ENCODE results near the gene ZNF836. TPM values are rescaled to one million over a fixed set of nuclear protein-coding genes. Genes with fewer than 3 reads are reported as not detected.

Gene ZNF836
- total and polyA plus RNA-seq, 2 of the 13 experiments (the other 11 are each of a cell fraction or from before 2014, with no cell fraction given), result 1.6 to 5.3 TPM

- in situ Hi-C loops (cut with HindIII; ENCODE audit: extremely low pct_ligation_motif_present, low pct_unique_long_range_greater_than_20kb) (no loop called here), intact Hi-C loops (cut with micrococcal nuclease; ENCODE audit: unreplicated experiment) (no loop called here)
- BruUV-seq (replicated peaks), result TSS peak; percentile 91
- FAIRE-seq, result peak; percentile 46
- Histone ChIP-seq H3K79me2 (ENCODE audit: insufficient read depth, low read length) (peaks cover 20% of the 10 kb centered on the region), H3K4me3 (replicated peaks in 1 of 3; ENCODE audit: insufficient read depth in 1 of 3, low read depth in 2 of 3, low read length in 3 of 3) (peak overlapping the region; percentile 45 to 96 (median 93)), H3K27ac (ENCODE audit: extremely low read length, insufficient read depth, low read length) (peak overlapping the region; percentile 71), H4K20me1 (ENCODE audit: insufficient read depth, low read length) (no peaks in the 10 kb centered on the region), H2AFZ (ENCODE audit: low read length) (peak overlapping the region; percentile 95), H3K9ac (ENCODE audit: insufficient read depth, low read depth, low read length) (peak overlapping the region; percentile 60), H3K4me1 (ENCODE audit: insufficient read depth, low read length) (peaks cover 25% of the 10 kb centered on the region), H3K27me3 (ENCODE audit: control insufficient read depth in 1 of 2, insufficient read depth in 2 of 2, low read length in 2 of 2) (no peaks in the 10 kb centered on the region; a peak in 2 of 5 replicates), H3K4me2 (ENCODE audit: low read depth, low read length) (peak overlapping the region; percentile 97), H3K9me3 (ENCODE audit: low read length) (peaks cover 47% of the 10 kb centered on the region), H3K36me3 (replicated peaks in 1 of 2; ENCODE audit: control insufficient read depth in 1 of 2, insufficient read depth in 2 of 2, low read length in 2 of 2) (peaks cover 0 to 1% of the 10 kb centered on the region in 2 experiments; a peak in 2 of 5 replicates)
- CTCF ChIA-PET (ENCODE audit: low intra/inter-chr PET ratio, low total read pairs), result interaction anchor here (1.8 kb wide), 1 partner anchor 97 kb away, joined by 17 read pairs; no protein-coding TSS in a partner anchor
- ATAC-seq, result peak; percentile 93
- DNase-seq (ENCODE audit: low spot score), result peak; percentile 54
- under 1% methylated on average over 17 of the region's 22 CpGs for WGBS (ENCODE audit: low lambda C conversion rate)
- POLR2A ChIA-PET, result interaction anchor here (1.5 to 3.9 kb wide), 2 partner anchors 32 to 49 kb away, joined by 8 to 23 read pairs; partner anchors contain the start of genes PPP2R1A and ZNF836
- TF ChIP-seq ZNF564 (CRISPR knock-in tag; IDR thresholded peaks at IDR 0.05) (0 out of 2 replicates have a peak, but pooled peaks have one; percentile 4), POGZ (CRISPR knock-in tag; IDR thresholded peaks at IDR 0.05) (0 out of 2 replicates have a peak, but pooled peaks have one; percentile 5), ELF1 (CRISPR knock-in tag; IDR thresholded peaks at IDR 0.05) (peak; percentile 61), MXI1 (IDR thresholded peaks at IDR 0.05; ENCODE audit: borderline replicate concordance, low read depth, low read length) (peak; percentile 35; the same call in 1 of the 3 replicates), ZGPAT (CRISPR knock-in tag; IDR thresholded peaks at IDR 0.05) (0 out of 2 replicates have a peak, but pooled peaks have one; percentile 1), ZNF234 (CRISPR knock-in tag; conservative IDR thresholded peaks at IDR 0.05) (no peak), TSC22D2 (CRISPR knock-in tag; IDR thresholded peaks at IDR 0.05; ENCODE audit: borderline replicate concordance) (no peak), IRX3 (CRISPR knock-in tag; IDR thresholded peaks at IDR 0.05; ENCODE audit: borderline replicate concordance, low read depth) (no peak), MXD4 (CRISPR knock-in tag; IDR thresholded peaks at IDR 0.05) (peak; percentile 49; the same call in 1 of the 2 replicates), RNF219 (CRISPR knock-in tag; IDR thresholded peaks at IDR 0.05) (no peak), POLR2A (IDR thresholded peaks at IDR 0.05; ENCODE audit: insufficient read depth in 1 of 2, low read depth in 2 of 2, low read length in 2 of 2) (0 out of 4 replicates have a peak, but pooled peaks of 1 of the 2 experiments have one; percentile 14), SMAD3 (CRISPR knock-in tag; IDR thresholded peaks at IDR 0.05) (peak; percentile 10; the same call in 1 of the 2 replicates), THAP9 (CRISPR knock-in tag; IDR thresholded peaks at IDR 0.05; ENCODE audit: borderline replicate concordance) (no peak), FOXA1 (IDR thresholded peaks at IDR 0.05) (no peak), FOXA1 (CRISPR knock-in tag; IDR thresholded peaks at IDR 0.05) (0 out of 2 replicates have a peak, but pooled peaks have one; percentile 26), ELF4 (CRISPR knock-in tag; IDR thresholded peaks at IDR 0.05; ENCODE audit: borderline replicate concordance) (0 out of 2 replicates have a peak, but pooled peaks have one; percentile 8)
Measured at GRCh38 chr19:52140032-52140710, 31.2 kb downstream of the ZNF836 start.

Data from HepG2 (cell line).